GM21786 (cell line): ENCODE data around the gene GJB3.
"Not testable (repeated sequence)": the region's sequence is repeated elsewhere in the genome, so short reads cannot be mapped to it uniquely, and the experiment has no call there.

Experiments
- ATAC-seq: cut with Tn5 transposase; IDR thresholded peaks from one replicate; pipeline ENCODE4 v1.9.1; 2021; ENCODE audit not compliant: unreplicated experiment

Gene GJB3

DNA sequence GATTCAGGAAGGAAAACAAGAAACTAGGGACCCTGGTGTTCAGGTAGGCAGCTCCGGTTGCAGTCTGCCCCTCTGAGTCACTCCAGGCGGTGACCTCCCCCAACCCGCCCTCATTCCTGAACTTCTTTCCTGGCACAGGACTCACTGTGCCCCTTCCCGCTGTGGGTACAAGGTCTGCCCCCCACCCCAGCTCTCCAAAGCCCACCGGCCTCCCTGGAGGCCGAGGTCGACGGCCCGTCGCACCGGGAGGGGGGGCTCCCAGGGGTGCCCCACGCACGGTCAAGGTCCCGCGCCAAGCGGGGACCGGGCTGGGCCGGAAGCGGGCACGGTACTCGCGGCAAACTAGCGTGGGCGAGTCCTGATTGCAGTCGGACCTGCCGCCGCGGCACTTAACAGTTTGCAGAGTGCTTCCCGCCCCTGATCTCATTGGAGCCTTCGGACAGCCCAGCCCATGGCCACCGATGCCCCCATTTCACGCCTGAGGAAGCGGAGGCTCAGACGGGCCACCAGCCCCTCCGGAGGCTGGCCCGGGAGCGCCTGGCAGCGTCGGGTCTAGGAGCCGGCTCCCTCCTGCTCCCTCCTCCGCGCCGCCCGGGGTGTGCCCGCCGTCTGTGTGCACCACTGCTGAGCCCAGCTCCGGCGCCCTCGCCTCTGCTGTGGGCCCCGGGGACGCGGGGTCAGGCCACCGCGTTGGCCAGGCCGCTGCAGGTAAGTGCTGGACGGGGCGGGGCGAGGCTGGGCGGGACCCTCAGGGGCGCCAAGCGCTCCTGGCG is at the start of gene GJB3:
Gene GJB3 (plus strand): TSS at position 144 of the 773 bp plus-strand sequence. CDS start 3,549 bp downstream, outside the sequence.
- ATAC-seq, result no peak

DNA sequence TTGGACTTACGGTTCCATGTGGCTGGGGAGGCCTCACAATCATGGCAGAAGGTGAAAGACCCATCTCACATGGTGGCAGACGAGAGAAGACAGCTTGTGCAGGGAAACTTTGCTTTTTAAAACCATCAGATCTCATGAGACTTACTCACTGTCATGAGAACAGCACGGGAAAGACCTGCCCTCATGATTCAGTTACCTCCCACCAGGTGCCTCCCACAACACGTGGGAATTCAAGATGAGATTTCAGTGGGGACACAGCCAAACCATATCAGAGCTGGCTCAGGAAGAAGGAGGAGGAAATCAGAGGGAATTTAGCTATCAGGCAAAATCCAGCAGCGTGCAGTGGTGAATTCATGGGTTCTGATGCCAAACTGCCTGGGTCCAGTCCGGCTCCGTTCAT is 48.2 kb upstream of the GJB3 start:
- ATAC-seq, result not testable (repeated sequence)

DNA sequence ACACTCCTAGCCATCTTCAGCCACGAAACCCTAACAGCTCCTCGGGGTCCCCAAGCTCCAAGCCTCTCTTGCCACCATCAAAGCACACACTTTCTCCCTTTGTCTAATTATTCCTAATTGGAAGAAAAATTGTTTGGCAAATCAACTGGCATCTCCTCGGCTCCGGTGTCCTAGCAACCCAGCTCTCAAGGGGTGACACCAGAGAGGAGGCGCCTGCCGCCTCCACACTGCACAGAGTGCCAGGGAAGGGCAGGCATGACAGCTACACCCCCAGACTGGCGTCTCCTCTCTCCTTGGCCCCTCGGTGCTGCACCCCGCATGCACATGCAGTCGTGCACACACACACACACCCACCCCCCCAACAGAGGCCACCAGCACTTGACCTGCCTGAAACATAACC is 44.3 kb upstream of the GJB3 start:
- ATAC-seq, result no peak

DNA sequence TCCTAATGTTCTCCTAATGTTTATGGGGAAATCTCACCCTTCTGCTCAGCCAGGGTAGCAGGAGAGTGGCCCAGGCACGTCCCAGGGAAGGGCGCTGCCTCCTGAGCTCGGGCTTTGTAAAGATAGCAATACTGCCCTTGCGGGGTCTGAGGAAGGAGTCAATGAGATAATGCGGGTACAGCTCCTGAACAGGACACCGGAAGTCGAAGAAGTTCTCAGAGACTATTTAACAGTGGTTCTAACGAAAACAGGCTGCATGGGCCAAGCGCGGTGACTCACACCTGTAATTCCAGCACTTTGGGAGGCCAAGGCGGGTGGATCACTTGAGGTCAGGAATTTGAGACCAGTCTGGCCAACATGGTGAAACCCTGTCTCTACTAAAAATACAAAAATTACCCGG is 43.8 kb upstream of the GJB3 start:
- ATAC-seq, result not testable (repeated sequence)

DNA sequence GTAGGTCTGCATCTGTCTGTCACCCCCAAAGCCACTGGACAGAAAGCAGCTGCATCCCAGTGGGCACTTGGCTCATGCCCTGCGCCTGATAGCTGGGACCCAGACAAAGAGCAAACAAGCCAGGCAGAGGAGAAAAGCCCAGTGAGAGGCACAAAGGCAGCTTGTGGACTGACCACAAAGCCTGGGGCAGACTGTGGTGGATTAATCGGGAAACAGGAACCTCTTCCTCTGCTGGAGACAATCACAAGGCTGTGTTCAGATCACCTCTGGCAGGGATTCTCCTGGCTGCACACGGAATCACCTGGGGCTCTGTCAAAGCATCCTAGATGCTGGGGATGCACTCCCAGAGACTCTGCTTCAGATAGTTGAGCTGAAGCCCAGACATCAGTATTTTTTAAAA is 41.4 kb upstream of the GJB3 start:
- ATAC-seq, result no peak

DNA sequence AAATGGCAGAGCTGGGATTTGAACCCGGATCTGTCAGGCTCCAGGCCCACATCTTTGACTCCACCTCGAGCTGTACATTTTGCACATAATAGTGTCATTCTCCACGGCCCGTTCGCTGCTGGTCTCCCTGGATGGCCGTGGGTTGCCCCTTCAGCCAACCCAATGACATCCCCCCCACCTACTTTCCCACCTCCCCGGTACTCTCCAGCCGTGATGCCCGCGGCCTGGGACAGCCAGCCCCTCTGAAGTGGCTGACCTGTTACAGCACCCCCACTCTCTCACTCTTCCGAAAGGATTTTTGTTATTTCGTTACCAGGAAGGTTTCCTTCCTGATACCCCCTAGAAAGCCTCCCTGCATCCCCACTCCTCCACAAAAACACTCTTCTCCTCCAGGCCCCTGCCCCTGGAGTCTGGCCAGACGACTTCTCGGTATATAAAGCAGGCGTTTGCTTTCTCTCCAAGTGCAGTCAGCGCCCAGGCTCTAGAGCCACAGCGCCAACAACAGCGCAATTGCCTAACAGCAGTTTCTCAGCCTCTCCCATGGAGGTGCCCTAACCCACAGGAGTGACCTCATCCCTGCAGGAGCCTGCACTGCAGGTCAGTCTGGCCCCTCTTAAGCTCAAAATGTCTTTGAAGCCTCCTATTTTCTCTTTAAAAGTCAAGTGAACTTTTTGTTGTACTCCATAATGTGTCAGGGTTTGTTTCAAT is 40.7 kb upstream of the GJB3 start:
- no peak for ATAC-seq

DNA sequence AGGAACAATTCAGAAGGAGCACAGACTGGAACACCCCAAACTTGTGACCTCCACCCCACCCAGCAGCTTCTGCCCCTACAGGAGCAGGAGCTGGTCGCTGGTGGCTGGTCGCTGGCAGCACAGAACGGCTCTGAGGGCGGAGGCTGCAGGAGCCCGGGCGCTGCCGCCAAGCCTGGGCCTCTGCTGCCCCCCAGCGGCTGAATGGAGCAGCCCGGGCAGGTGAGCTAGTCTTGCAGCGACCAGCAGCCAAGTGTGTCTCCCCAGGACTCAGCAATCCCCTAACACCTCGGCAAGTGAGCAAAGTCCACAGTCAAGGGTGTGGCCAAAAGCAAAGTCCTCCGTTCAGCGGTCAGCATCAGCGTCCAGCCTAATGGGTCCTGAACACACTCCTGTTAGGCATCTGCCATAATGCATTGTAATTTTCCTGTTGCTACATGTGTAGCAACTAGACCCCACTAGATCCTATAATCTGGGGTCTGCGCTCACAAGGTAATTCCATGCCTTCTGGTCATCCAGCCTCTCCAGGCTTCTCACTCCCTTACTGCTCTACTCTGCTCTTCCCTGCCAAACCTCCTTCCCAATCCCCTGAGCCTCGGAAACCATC is 38.2 kb upstream of the GJB3 start:
- no peak for ATAC-seq

DNA sequence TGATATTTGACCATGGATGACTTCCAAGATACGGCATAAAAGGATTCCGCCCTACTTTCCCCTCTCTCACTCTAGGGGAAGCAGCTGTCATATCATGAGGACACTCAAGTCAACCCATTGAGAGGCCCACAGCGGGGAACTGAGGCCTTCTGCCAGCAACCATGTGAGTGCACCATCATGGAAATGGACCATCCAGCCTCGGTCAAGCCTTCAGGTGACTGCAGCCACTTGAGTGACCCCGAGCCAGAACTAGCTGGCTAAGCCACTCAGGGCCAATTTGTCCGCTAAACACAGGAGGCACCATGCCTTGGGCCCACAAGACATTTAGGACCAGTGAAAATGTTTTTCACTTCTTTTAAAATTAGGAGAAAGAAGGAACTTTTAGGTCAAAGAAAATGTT is 37.2 kb upstream of the GJB3 start:
- no peak for ATAC-seq

DNA sequence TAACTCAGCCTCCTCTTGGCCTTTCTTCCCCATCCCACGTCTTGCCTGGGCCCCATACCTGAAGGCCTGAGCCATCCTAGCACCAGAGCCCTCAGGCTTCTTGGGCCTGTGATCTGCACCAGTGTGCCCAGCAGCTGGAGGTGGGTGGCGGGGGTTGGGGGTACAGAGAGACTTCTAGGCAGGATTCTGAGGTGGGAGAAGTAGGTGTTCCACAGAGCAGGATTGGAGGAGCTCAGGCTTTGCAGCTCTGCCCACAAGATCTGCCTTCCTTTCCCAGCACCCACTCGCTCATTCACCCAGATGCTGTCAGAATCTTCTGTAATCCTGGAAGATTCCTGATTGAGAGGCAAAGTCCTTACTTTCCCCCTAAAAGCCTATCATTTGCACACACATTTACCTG is 36.2 kb upstream of the GJB3 start:
- ATAC-seq, result no peak

DNA sequence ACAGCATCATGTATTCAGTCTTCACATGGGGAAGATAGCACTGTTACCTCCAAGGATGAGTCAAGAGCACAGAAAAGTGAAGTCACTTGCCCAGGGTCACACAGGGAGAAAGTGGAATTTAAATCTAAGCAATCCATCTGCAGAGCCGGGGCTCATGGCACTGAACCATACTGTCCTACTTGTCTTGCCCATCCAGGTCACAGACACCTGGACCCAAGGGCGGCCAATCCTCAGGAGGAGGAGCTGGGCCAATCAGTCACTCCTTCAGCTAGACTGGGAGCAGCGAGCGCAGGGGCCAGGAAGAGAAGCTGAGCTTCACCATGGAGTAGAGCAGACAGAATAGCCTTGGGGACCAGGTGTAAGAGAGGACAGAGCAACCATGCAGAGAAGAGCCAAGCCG is 35.3 kb upstream of the GJB3 start:
- ATAC-seq, result no peak

DNA sequence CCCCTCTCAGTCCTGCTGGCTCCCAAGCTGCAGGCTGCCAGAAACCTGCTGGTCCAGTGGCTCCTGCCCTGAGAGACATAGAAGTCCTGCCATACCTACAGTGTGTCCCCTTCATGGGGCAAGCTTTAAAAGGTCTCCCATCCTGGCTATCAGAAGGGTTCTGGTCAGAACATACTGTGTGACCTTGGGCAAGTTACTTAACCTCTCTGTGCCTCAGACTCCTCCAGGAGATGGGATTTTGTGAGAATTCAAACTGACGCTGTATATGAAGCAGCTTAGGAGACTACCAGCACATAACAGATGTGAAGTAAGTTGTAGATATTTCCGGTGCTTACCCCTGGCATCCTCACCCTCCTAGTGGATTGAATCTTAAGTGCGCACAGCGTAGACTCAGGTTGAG is 34.9 kb upstream of the GJB3 start:
- ATAC-seq, result no peak

DNA sequence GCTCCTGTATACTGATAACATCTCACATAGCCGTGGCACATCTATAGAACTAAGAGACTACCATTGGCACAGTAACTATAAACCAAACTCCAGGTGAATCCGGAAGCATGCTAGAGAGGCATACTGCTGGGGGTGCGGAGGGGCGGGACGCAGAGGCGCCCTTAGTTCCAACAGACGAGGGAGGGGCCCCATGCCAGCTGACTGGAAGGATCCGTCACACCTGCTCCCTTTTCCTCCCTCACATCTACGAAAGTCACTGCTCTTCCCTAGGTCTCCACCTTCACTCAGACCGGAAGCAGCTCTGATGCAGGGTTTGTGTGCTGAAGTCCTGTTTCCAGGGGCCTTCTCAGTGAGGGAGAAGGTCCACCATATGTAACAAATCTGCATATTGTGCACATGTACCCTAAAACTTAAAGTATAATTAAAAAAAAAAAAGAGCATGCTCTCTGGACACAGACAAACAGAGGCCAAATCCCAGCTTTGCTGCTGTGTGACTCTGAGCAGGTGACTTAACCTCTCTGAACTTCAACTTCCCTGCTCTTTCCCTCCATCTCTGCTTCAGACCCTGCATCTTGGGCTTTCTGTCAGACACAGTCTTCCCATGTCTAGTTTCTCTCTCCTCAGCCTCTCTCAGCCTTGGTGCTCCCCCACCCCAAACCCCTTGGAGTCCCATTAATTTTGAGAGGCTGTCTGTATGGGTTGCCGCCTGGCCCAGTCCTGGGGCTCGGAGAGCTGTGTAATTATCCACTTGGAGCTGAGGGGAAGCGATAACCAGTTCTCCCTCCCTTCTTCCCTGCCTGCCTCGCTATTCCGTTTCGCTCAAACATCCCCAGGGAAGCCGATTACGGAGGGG is 34.0 kb upstream of the GJB3 start:
- no peak for ATAC-seq

DNA sequence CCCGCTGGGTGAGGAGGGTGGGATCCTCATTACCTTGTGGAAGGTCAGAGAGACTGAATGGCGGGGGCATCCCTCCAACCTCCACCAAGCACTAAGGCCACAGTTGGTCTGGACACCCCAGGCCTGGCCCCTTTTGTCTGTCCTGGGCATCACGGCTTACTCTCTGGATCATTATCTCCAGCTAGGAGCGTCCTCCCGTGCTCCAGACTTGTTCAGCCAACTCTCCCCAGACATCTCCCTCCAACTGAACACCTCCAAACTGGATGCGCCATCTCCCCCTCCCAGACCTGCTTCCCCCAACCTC is 33.4 kb upstream of the GJB3 start:
- no peak for ATAC-seq

DNA sequence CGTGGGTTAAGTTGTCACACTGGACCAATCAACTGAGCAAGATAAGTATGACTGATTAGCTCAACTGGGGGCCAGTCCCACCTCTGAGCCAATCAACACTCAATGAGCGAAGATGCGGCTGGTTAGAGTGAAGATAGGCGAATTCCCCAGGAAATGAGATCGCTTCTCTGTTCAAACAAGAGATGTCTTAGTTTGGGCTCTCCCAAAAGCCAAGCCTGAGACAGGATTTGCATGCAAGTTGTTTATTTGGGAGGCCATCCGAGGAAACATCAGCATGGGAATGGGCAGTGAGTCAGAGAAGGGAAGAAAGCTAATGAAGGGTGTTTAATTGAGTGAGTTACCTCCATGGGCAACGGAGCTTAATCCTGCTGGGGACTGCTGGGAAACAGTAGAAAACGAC is 31.0 kb upstream of the GJB3 start:
- ATAC-seq, result no peak

DNA sequence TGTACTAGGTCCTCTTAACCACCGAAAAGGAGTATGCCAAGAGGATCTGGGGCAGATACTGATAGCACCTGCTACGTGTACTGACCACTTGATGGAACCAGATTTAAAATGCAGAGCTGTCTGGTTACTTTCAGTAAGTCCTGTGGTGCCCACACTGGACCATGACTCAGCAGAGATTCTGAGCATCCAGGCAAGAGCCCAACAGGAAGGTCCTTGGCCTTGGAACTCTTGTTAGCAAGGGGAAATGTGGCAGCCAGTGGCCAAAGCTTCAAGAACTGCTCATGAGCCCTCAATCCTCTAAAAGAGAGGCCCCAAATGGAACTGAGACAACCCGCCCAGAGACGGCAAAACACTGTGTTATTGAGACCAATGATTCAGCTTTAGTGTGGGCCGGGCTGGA is 30.4 kb upstream of the GJB3 start:
- no peak for ATAC-seq

DNA sequence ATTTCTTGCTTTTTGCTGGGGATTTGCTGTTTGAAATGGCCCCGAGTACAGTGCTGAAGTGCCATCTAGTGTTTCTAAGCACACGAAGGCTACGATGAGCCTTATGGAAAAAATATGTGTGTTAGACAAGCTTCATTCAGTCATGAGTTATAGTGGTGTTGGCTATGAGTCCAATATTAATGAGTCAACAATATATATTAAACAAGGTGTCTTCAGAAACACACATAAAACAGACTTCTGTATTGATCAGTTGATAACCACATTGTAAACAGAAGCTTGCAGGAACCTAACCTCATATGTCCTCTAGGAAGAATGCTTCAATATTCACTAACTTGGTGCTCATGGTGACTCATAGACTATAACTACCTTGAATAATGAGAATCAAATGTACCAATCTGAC is 27.9 kb upstream of the GJB3 start:
- ATAC-seq, result no peak

DNA sequence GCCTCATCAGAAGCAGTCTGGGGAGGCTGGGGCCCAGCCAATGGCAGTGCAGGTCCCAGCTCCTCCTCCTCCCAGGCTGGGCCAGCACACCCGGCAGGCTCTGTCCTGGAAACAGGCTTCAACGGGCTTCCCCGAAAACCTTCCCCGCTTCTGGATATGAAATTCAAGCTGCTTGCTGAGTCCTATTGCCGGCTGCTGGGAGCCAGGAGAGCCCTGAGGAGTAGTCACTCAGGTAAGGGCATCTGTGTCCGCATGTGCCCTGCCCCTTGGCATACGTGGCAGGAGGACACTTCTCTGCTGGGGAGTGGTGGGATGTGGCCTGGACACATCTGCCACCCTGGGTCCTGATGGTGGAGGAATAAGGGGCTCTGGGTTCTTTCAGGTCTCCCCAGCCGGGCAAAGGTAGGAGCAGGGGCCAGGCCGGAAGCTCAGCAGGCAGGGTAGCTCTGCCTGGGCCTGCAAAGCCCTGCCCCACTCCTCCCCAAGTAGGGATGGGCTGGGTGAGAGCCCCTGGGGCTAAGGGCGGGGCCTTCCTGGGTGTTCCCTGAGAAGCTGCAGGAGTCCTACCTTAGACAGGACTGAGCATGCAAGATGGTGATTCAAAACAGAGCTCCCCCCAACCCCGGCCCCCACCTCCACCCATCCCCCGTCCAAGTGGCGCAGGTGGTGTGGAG is 25.9 kb upstream of the GJB3 start, which contains the start of gene GJB5:
Gene GJB5 (plus strand): TSS at position 84 of the 674 bp plus-strand sequence. CDS start 2,284 bp downstream, outside the sequence.
- ATAC-seq, result no peak

DNA sequence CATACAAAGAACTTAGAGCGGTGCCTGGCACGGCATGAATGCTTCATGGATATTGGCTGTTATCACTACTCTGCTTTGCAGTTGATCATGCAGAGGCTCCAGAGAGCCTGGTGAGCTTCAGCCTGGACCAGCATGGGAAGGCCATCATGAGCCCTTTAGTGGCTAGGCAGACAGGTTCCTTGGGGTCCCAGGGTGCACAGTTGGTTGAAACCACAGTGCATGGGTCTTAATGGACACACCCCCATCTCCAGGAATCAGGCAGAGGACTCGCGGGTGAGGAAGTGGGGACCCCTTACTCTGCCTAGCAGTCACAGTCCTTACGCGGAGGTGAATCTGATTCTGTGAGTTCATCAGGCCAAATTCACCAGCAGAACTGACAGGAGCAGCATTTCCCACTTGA is 25.1 kb upstream of the GJB3 start:
- ATAC-seq, result no peak

DNA sequence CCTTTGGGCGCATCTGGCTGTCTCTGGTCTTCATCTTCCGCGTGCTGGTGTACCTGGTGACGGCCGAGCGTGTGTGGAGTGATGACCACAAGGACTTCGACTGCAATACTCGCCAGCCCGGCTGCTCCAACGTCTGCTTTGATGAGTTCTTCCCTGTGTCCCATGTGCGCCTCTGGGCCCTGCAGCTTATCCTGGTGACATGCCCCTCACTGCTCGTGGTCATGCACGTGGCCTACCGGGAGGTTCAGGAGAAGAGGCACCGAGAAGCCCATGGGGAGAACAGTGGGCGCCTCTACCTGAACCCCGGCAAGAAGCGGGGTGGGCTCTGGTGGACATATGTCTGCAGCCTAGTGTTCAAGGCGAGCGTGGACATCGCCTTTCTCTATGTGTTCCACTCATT is 23.6 kb upstream of the GJB3 start:
- no peak for ATAC-seq

DNA sequence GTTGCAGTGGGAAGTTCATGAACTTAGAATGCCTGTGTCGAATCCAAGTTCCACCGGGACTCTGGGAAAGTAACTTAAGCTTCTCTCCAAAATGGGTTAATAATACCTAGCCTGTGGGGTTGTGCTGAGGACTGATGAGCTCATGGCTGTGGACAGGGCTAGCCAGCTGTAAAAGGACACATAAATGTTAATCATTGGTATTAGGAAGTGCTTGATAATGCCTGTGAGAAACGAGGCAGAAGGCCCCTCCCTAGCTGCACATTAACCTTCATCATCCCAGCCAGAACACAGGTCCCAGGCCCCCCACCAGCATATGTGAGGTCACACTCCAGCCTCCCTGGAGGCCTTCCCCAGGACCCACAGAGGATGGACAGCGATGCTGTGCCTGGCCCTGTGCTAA is 22.3 kb upstream of the GJB3 start:
- ATAC-seq, result no peak
